Calu3 (cell line): ENCODE results near the gene FAM193A. TPM values are rescaled to one million over a fixed set of nuclear protein-coding genes. Genes with fewer than 3 reads are reported as not detected.

Experiments used
- BruUV-seq: library from RNA; stranded (reverse); fragments of 400-500 nt; replicated peaks from 2 replicates; lab custom pipeline; 2021; lab: Mats Ljungman, UMichigan
- CTCF ChIA-PET: fragments of 300-600 bp; sonication (Branson Sonifier 250); formaldehyde crosslinking; loops from one replicate; lab custom pipeline; 2022; ENCODE audit warnings: antibody characterized with exemption; lab: Charles Lee
- DNase-seq: peaks from one replicate; pipeline ENCODE4 v3.0.0; 2022
- H3K27ac Mint-ChIP-seq: one replicate; pipeline ENCODE4 v1.8.0; 2022; ENCODE audit warnings: mixed read lengths; ENCODE audit not compliant: unreplicated experiment
- H3K27me3 Mint-ChIP-seq: one replicate; pipeline ENCODE4 v1.8.0; 2022; ENCODE audit warnings: mixed read lengths; ENCODE audit not compliant: unreplicated experiment
- H3K36me3 Mint-ChIP-seq: one replicate; pipeline ENCODE4 v1.8.0; 2022; ENCODE audit warnings: mild to moderate bottlenecking, moderate library complexity, mixed read lengths; ENCODE audit not compliant: insufficient read depth, unreplicated experiment
- H3K4me1 Mint-ChIP-seq: one replicate; pipeline ENCODE4 v1.8.0; 2022; ENCODE audit warnings: mild to moderate bottlenecking, low read depth, mixed read lengths; ENCODE audit not compliant: unreplicated experiment
- H3K4me3 Mint-ChIP-seq: one replicate; pipeline ENCODE4 v1.8.0; 2022; ENCODE audit warnings: mild to moderate bottlenecking, low read depth, moderate library complexity, mixed read lengths; ENCODE audit not compliant: unreplicated experiment
- H3K9me3 Mint-ChIP-seq: one replicate; pipeline ENCODE4 v1.8.0; 2022; ENCODE audit warnings: low read depth, mixed read lengths; ENCODE audit not compliant: unreplicated experiment
- intact Hi-C: fragments of 100-400 bp; cut with micrococcal nuclease; formaldehyde crosslinking; loops from one replicate; pipeline ENCODE4 v1.10.0; 2022; ENCODE audit not compliant: unreplicated experiment
- total RNA-seq: library from RNA; stranded (reverse); gene quantifications from 2 replicates; pipeline ENCODE4 v1.2.3, GENCODE V29; 2022
- TF ChIP-seq, protein P1 (sequence below): fragments of 200-600 bp; IDR thresholded peaks from one replicate; pipeline ENCODE4 v1.8.0; 2022; ENCODE audit warnings: antibody characterized with exemption; ENCODE audit not compliant: unreplicated experiment

FAM193A gene
- total RNA-seq, 1 experiment from 2014 or later: 20.0 TPM

DNA sequence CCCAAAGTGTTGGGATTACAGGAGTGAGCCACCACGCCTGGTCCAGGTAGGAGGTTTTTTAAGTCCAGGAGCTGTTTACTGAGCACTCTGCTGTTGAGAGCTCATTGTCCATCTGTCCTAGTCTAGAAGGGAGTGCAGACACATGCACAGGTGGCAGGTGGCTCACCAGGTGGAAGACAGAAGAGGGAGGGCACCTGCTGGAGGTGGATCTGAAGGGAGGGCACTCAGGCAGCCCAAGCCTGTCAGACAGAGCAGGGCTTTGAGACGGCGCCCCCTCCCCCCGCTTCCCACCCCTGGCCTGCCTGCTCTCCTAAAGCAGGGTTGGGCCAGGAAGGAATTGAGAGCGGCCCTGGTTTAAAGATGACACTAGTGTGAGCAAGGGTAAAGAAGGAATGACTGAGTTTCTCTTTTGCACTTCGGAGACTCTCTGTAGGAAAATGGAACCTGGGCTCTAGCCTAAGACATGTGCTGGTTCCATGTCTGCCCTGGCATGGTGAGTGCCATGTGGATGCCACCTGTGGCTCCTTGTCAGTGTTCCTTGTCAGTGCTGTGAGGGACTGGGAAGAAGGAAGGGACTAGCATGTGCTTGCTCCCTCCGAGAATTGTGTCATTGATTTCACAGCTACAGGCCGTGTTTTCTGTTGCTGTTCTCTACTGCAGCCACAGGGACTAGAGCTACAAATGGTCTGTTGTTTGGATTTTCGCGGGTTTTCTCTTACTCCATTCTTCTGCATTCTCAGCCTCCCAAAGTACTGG, 111.1 kb downstream of the FAM193A start:
- H3K36me3 Mint-ChIP-seq: peaks cover 22% of the 10 kb centered on the region

DNA sequence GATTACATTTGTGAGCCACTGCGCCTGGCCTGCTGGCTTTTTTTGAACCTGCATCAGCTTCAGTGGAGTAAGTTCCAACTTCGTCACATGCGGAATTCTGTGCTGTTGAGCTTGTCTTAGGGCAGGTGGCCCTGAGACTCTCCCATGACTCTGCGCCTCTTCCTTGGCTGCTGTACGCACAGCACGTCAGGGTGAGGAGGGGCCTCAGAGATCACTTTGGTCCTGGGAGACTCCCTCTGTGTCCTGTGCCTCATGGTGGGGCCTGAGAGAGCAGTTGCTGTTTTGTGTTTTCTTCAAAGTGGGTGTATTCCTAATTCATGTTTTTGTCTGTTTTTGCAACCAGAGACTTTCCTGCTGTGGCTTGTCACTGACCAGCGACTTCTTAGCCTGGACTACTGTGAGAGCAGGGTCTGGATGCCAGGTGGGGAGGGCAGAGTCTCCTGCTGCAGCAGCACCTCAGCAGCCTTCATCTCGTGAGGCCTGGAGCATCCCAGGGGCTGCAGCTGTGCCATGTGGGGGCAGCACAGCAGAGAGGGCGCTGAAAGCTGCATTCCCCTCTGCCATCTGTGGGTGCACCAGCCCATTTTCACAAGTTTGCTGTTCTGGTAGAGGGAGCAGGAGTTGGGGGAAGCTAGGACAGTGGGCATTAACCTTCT, 111.8 kb downstream of the FAM193A start:
- H3K36me3 Mint-ChIP-seq: peaks cover 22% of the 10 kb centered on the region
- TF ChIP-seq, protein P1, sequence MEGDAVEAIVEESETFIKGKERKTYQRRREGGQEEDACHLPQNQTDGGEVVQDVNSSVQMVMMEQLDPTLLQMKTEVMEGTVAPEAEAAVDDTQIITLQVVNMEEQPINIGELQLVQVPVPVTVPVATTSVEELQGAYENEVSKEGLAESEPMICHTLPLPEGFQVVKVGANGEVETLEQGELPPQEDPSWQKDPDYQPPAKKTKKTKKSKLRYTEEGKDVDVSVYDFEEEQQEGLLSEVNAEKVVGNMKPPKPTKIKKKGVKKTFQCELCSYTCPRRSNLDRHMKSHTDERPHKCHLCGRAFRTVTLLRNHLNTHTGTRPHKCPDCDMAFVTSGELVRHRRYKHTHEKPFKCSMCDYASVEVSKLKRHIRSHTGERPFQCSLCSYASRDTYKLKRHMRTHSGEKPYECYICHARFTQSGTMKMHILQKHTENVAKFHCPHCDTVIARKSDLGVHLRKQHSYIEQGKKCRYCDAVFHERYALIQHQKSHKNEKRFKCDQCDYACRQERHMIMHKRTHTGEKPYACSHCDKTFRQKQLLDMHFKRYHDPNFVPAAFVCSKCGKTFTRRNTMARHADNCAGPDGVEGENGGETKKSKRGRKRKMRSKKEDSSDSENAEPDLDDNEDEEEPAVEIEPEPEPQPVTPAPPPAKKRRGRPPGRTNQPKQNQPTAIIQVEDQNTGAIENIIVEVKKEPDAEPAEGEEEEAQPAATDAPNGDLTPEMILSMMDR: no peak
- intact Hi-C loops: no loop called here
- no peaks in the 10 kb centered on the region for H3K9me3 Mint-ChIP-seq
- H3K27ac Mint-ChIP-seq: no peak overlapping the region
- BruUV-seq: no TSS peak
- H3K4me1 Mint-ChIP-seq: no peaks in the 10 kb centered on the region
- no peak for DNase-seq
- CTCF ChIA-PET: no interaction called here
- H3K4me3 Mint-ChIP-seq: no peak overlapping the region
- no peaks in the 10 kb centered on the region for H3K27me3 Mint-ChIP-seq

More for the DNA sequence above, 111.1 kb downstream of the FAM193A start:
- Mint-ChIP-seq H3K27me3 (no peaks in the 10 kb centered on the region), H3K4me1 (no peaks in the 10 kb centered on the region), H3K27ac (no peak overlapping the region), H3K4me3 (no peak overlapping the region), H3K9me3 (no peaks in the 10 kb centered on the region)
- intact Hi-C loops: no loop called here
- CTCF ChIA-PET: no interaction called here
- DNase-seq: no peak
- TF ChIP-seq, protein P1: no peak
- BruUV-seq: no TSS peak

DNA sequence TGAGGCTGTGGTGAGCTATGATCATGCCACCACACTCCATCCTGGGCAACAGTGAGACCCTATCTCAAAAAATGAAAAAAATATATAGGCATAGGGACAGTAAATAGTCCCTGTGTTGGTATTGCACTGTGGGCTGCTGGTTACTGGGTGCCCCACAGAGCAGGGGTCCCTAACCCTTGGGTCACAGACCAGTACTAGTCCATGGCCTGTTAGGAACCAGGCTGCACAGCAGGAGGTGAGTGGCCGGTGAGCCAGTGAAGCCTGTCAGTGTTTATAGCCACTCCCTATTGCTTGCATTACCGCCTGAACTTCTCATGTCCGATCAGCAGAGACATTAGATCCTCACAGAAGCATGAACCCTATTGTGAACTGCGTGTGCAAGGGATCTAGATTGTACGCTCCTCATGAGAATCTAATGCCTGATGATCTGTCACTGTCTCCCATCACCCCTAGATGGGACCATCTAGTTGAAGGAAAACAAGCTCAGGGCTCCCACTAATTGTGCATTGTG, 113.2 kb downstream of the FAM193A start:
- Mint-ChIP-seq H3K4me1 (no peaks in the 10 kb centered on the region), H3K27ac (no peak overlapping the region), H3K9me3 (no peaks in the 10 kb centered on the region), H3K27me3 (no peaks in the 10 kb centered on the region), H3K4me3 (no peak overlapping the region), H3K36me3 (peaks cover 22% of the 10 kb centered on the region)
- TF ChIP-seq, protein P1: no peak
- no TSS peak for BruUV-seq
- no peak for DNase-seq
- CTCF ChIA-PET: no interaction called here
- intact Hi-C loops: no loop called here

DNA sequence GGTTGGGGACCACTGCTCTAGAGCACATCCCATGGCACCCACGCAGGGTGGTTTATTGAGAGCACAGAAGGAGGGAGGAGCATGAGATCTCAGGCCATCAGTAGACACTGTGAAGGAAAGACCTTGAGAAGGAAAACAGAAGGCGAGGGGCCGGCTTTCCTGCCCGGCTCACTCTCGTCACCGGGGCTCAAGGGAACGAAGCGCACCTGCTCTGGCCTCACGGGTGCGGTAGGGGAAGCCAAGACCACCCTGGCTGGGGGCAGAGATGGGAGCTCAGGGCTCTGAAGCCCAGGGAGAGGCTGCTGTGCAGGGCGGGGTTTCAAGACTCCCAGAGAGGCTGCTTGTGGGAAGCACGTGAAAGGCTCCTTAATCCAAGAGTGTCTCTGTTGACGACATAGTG, 113.8 kb downstream of the FAM193A start:
- no TSS peak for BruUV-seq
- no peak for DNase-seq
- Mint-ChIP-seq H3K4me3 (no peak overlapping the region), H3K9me3 (no peaks in the 10 kb centered on the region), H3K27me3 (no peaks in the 10 kb centered on the region), H3K27ac (no peak overlapping the region), H3K4me1 (no peaks in the 10 kb centered on the region), H3K36me3 (peaks cover 19% of the 10 kb centered on the region)
- TF ChIP-seq, protein P1: no peak
- CTCF ChIA-PET: no interaction called here
- intact Hi-C loops: no loop called here
